Thymus (tissue), 14 donors: ENCODE results near the gene NAIP. TPM values are rescaled to one million over a fixed set of nuclear protein-coding genes. Genes with fewer than 3 reads are reported as not detected.
"Not testable (repeated sequence)": the region's sequence is repeated elsewhere in the genome, so short reads cannot be mapped to it uniquely, and the experiment has no call there.

Experiments
- DNase-seq, 9 donors: peaks; one replicate each; pipeline ENCODE4 v3.0.0-alpha.2; 2013; ENCODE audit warnings: low spot score in 9 of 9, low read depth in 6 of 9, missing footprints in 1 of 9
- H3K27ac ChIP-seq, 2 donors: one replicate each; pipeline ENCODE4 v1.5.1; 2013; ENCODE audit warnings: control low read depth in 1 of 2, low read depth in 1 of 2, low read length in 1 of 2, mild to moderate bottlenecking in 1 of 2, moderate library complexity in 1 of 2
- H3K27me3 ChIP-seq, 2 donors: one replicate each; pipeline ENCODE4 v1.5.1; 2013; ENCODE audit warnings: low read length in 1 of 2; ENCODE audit not compliant: control insufficient read depth in 2 of 2, insufficient read depth in 1 of 2
- H3K36me3 ChIP-seq, 2 donors: one replicate each; pipeline ENCODE4 v1.5.1; 2013; ENCODE audit warnings: low read length in 1 of 2, mild to moderate bottlenecking in 1 of 2, moderate library complexity in 1 of 2; ENCODE audit not compliant: control insufficient read depth in 2 of 2, insufficient read depth in 2 of 2
- H3K4me1 ChIP-seq, 2 donors: one replicate each; pipeline ENCODE4 v1.5.1; 2013; ENCODE audit warnings: low read length in 2 of 2; ENCODE audit not compliant: control insufficient read depth in 2 of 2, insufficient read depth in 2 of 2
- H3K4me3 ChIP-seq, 2 donors: one replicate each; pipeline ENCODE4 v1.5.1; 2013; ENCODE audit warnings: low read length in 2 of 2, control low read depth in 1 of 2, mild to moderate bottlenecking in 1 of 2
- H3K9me3 ChIP-seq, 2 donors: one replicate each; pipeline ENCODE4 v1.5.1; 2013; ENCODE audit warnings: low read length in 1 of 2, mild to moderate bottlenecking in 1 of 2; ENCODE audit not compliant: control insufficient read depth in 2 of 2, insufficient read depth in 1 of 2
- whole genome bisulfite sequencing: extraction: QIAGEN DNeasy Blood & Tissue Kit; methylation state at CpG from one replicate; pipeline ENCODE4 v1.1.7; 2013; 5-methylcytosine and 5-hydroxymethylcytosine counted together
- long read RNA-seq, 10 donors: transcript quantifications; one replicate each; lab custom pipeline, GENCODE V29; 2026
- polyA plus RNA-seq: library from polyadenylated mRNA; stranded (reverse); fragments of 200-250 nt; gene quantifications from one replicate; pipeline ENCODE4 v1.2.3, GENCODE V29; 2013
- total RNA-seq: library from RNA; stranded (reverse); fragments of 120-200 nt; gene quantifications from one replicate; pipeline ENCODE4 v1.2.4, GENCODE V29; 2013
- donor health status: healthy.

Gene NAIP
- total RNA-seq (11.0 TPM), polyA plus RNA-seq (22.3 TPM)
- long read RNA-seq, donor 1 = 0 reads
- long read RNA-seq, donor 2 = 0 reads
- long read RNA-seq, donor 3, full-length matches to known transcripts = 1 of 1 reads
- long read RNA-seq, donor 3, partial matches to known transcripts = 0 of 1 reads
- long read RNA-seq, donor 3, other reads (novel, unspliced or antisense) = 0 of 1 reads
- long read RNA-seq, donor 4, full-length matches to known transcripts = 2 of 2 reads
- long read RNA-seq, donor 4, partial matches to known transcripts = 0 of 2 reads
- long read RNA-seq, donor 4, other reads (novel, unspliced or antisense) = 0 of 2 reads
- long read RNA-seq, donor 5, full-length matches to known transcripts = 6 of 6 reads
- long read RNA-seq, donor 5, partial matches to known transcripts = 0 of 6 reads
- long read RNA-seq, donor 5, other reads (novel, unspliced or antisense) = 0 of 6 reads
- long read RNA-seq, donor 6, full-length matches to known transcripts = 2 of 2 reads
- long read RNA-seq, donor 6, partial matches to known transcripts = 0 of 2 reads
- long read RNA-seq, donor 6, other reads (novel, unspliced or antisense) = 0 of 2 reads
- long read RNA-seq, donor 7 = 0 reads
- long read RNA-seq, donor 8 = 0 reads
- long read RNA-seq, donor 9, full-length matches to known transcripts = 1 of 1 reads
- long read RNA-seq, donor 9, partial matches to known transcripts = 0 of 1 reads
- long read RNA-seq, donor 9, other reads (novel, unspliced or antisense) = 0 of 1 reads
- long read RNA-seq, donor 10 = 0 reads

GRCh38 chr5:71025289-71025953 lies at the start of gene NAIP:
NAIP (minus strand) TSS chr5:71025339; CDS start chr5:71012915, 12,424 bp downstream.
- not testable (repeated sequence) for DNase-seq, H3K27ac ChIP-seq, H3K4me1 ChIP-seq, H3K9me3 ChIP-seq, H3K36me3 ChIP-seq, H3K4me3 ChIP-seq, H3K27me3 ChIP-seq
- WGBS = 91% methylated on average over 1 of the region's 8 CpGs

DNA sequence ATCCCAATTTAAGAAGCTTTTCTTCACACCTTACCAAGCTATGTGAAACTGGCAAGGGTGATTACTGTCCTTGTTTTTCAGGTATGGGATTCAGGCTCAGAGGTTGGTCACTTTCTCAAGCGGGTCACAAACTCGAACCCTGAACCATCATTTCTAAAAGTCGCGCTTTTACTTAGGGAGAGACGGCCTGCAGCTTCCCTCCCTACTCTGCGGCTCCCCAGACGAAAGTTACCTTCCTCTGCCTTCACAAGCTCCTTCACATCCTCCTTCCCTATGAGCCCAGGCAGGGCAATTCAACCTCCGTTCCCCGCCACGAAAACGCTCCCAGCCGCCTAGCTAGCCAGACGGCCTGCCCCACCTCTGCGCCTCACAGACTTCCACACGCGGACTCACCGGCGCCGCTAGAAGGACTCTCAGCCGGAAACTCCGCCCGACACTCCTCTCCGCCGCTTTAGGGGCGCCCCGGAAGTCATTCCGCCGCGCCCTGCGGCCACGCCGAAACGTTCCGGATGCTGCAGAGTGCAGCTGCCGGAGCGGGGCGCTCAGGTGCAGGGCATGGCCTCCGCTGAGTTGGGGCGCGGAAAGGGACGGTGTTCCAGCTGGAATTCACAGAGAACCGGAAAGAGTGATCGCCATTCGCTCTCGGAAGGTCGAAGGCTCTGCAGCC lies 42.3 kb upstream of the NAIP start, which contains the start of gene GTF2H2:
Gene GTF2H2 (minus strand): TSS at position 415 of the 667 bp plus-strand sequence. CDS start 4,913 bp downstream, outside the sequence.
- not testable (repeated sequence) for H3K9me3 ChIP-seq, H3K4me3 ChIP-seq, H3K27ac ChIP-seq, H3K27me3 ChIP-seq, DNase-seq, H3K36me3 ChIP-seq, H3K4me1 ChIP-seq
- no CpG with 5 or more reads among the region's 46 CpGs for WGBS

- H3K4me1 ChIP-seq, H3K27me3 ChIP-seq, DNase-seq, H3K4me3 ChIP-seq, H3K36me3 ChIP-seq, H3K27ac ChIP-seq, H3K9me3 ChIP-seq: not testable (repeated sequence)
- no CpG with 5 or more reads among the region's 1 CpG for WGBS
These were observed 36.2 kb upstream of the NAIP start for GRCh38 chr5:71061322-71061721.

GRCh38 chr5:71059426-71059825 lies 34.3 kb upstream of the NAIP start:
- H3K4me1 ChIP-seq, DNase-seq, H3K9me3 ChIP-seq, H3K27me3 ChIP-seq, H3K4me3 ChIP-seq, H3K27ac ChIP-seq, H3K36me3 ChIP-seq: not testable (repeated sequence)
- WGBS = no CpG with 5 or more reads among the region's 3 CpGs

GRCh38 chr5:71044808-71045207 lies 19.7 kb upstream of the NAIP start:
- DNase-seq, H3K27ac ChIP-seq, H3K36me3 ChIP-seq, H3K4me3 ChIP-seq, H3K27me3 ChIP-seq, H3K9me3 ChIP-seq, H3K4me1 ChIP-seq: not testable (repeated sequence)
- 96% methylated on average over 2 of the region's 2 CpGs for WGBS

GRCh38 chr5:71044128-71044527 lies 19.0 kb upstream of the NAIP start:
- not testable (repeated sequence) for H3K4me3 ChIP-seq, H3K4me1 ChIP-seq, H3K27me3 ChIP-seq, H3K27ac ChIP-seq, DNase-seq, H3K9me3 ChIP-seq, H3K36me3 ChIP-seq
- WGBS = no CpG with 5 or more reads among the region's 2 CpGs

GRCh38 chr5:71031046-71031776 lies 6.1 kb upstream of the NAIP start:
- not testable (repeated sequence) for H3K9me3 ChIP-seq, H3K36me3 ChIP-seq, H3K27me3 ChIP-seq, H3K4me3 ChIP-seq, H3K4me1 ChIP-seq, H3K27ac ChIP-seq, DNase-seq
- WGBS = no CpG with 5 or more reads among the region's 7 CpGs

GRCh38 chr5:71020643-71021042 lies 4.5 kb downstream of the NAIP start:
- DNase-seq, H3K27ac ChIP-seq: not testable (repeated sequence)

More at GRCh38 chr5:71020643-71021042, 4.5 kb downstream of the NAIP start:
- no CpG with 5 or more reads among the region's 6 CpGs for WGBS
- not testable (repeated sequence) for H3K27me3 ChIP-seq, H3K4me3 ChIP-seq, H3K9me3 ChIP-seq, H3K4me1 ChIP-seq, H3K36me3 ChIP-seq
